Fibroblast of pulmonary artery (primary cell): ENCODE results near the gene RNF32.

Source experiments
- DNase-seq: peaks from one replicate; pipeline ENCODE4 v3.0.0-alpha.2; 2010; ENCODE audit warnings: low read depth
- H3K4me3 ChIP-seq: replicated peaks from 2 replicates; pipeline ENCODE4 v1.5.1; 2011; ENCODE audit warnings: low read depth, mild to moderate bottlenecking, control low read depth, low read length, moderate library complexity
- TF ChIP-seq, protein P1 (sequence below): IDR thresholded peaks from 2 replicates; pipeline ENCODE4 v1.5.1; 2011; ENCODE audit warnings: mild to moderate bottlenecking, control low read depth, low read length, inconsistent platforms; ENCODE audit errors: missing control alignments

Gene RNF32

DNA sequence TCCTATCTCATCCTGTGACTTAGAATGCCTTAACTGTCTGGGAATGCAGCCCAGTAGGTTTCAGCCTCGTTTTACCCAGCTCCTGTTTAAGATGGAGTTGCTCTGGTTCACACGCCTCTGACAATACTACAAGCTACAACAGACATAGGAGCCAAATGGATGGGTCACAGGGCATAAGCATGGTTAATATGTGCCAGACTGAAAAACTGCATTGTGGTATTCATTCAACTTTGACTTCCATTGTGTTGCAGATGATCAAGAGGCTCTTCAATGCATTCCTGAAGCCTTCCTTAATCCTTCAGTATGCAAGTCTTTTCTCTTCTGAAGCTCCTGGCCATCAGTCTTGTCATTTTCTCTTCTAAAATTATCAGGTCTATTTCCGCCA lies 20.3 kb upstream of the RNF32 start:
- no peak for DNase-seq
- no peak overlapping the region for H3K4me3 ChIP-seq
- TF ChIP-seq, protein P1, sequence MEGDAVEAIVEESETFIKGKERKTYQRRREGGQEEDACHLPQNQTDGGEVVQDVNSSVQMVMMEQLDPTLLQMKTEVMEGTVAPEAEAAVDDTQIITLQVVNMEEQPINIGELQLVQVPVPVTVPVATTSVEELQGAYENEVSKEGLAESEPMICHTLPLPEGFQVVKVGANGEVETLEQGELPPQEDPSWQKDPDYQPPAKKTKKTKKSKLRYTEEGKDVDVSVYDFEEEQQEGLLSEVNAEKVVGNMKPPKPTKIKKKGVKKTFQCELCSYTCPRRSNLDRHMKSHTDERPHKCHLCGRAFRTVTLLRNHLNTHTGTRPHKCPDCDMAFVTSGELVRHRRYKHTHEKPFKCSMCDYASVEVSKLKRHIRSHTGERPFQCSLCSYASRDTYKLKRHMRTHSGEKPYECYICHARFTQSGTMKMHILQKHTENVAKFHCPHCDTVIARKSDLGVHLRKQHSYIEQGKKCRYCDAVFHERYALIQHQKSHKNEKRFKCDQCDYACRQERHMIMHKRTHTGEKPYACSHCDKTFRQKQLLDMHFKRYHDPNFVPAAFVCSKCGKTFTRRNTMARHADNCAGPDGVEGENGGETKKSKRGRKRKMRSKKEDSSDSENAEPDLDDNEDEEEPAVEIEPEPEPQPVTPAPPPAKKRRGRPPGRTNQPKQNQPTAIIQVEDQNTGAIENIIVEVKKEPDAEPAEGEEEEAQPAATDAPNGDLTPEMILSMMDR = no peak

- TF ChIP-seq, protein P1 = no peak
- no peak for DNase-seq
- H3K4me3 ChIP-seq = no peak overlapping the region
Measured at GRCh38 chr7:156621652-156622051, 18.9 kb upstream of the RNF32 start.

GRCh38 chr7:156625580-156625979 lies 15.0 kb upstream of the RNF32 start:
- H3K4me3 ChIP-seq = no peak overlapping the region
- TF ChIP-seq, protein P1 = no peak
- DNase-seq = no peak

DNA sequence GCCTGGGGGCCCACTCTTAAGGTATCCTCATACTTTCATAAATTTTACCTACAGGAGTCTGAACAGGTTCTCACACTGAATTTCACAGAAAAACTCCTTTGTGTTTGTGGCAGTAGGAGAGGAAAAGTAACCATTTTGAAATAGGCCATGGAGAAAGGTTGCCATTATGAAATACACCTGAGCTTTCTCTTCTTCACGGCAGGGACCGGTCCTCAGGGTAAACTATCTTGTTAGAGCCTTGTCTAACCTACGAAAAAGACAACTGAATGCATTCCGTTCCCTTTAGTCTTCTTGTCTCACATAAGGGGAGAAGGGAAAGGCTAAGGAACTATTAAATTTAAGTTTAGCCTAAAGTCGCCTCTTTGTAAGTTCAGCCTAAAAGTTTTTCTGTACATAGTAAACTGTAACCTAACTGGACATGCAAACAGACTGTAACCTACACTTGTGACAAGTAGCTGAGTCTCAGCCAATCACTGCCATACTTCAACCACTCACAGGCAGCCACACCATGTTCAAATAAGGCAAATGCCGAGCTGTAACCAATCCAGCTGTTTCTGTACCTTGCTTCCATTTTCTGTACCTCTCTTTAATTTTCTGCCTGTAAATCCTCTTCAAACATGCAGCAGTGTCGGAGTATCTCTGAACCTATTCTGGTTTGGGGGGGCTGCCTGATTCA lies 14.2 kb upstream of the RNF32 start:
- TF ChIP-seq, protein P1 = no peak
- DNase-seq = no peak
- no peak overlapping the region for H3K4me3 ChIP-seq

GRCh38 chr7:156628562-156628961 lies 12.0 kb upstream of the RNF32 start:
- no peak overlapping the region for H3K4me3 ChIP-seq
- DNase-seq = no peak
- TF ChIP-seq, protein P1 = no peak

GRCh38 chr7:156629873-156630272 lies 10.7 kb upstream of the RNF32 start:
- TF ChIP-seq, protein P1 = no peak
- DNase-seq = no peak
- H3K4me3 ChIP-seq = no peak overlapping the region

DNA sequence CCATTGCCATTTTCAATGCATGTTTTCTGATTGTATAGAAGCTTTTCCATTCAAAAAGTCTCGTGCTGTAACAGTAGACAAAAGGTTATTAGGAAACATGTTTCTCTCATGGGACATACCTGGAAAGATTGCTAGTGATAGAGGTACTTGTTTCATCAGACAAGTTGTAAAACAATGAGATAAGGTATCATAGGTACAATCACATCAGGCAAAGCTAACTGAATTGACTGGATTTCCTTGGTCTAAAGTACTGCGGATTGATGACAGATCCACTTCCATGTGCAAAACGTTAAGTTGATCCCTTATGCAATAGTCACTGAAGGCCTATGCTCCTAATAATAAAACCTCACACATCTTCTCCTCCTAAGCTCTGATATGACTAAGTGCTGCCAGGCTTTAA lies 6.5 kb upstream of the RNF32 start:
- H3K4me3 ChIP-seq = no peak overlapping the region
- TF ChIP-seq, protein P1 = no peak
- DNase-seq = no peak
